ENCODE results near the gene RPS15.

GRCh38 chr19:1407528-1408299, 30.5 kb upstream of the RPS15 start, which contains the start of gene DAZAP1:
- no peak for TF ChIP-seq CTCF (IDR thresholded peaks at IDR 0.05)
- peak in 1 of 2 donors; percentile 66 for TF ChIP-seq POLR2A (IDR thresholded peaks at IDR 0.05)
